HepG2 (cell line): ENCODE results near the gene MAST1. TPM values are rescaled to one million over a fixed set of nuclear protein-coding genes. Genes with fewer than 3 reads are reported as not detected.
A peak's percentile ranks its signal among the peaks of the same experiment; 100 is the strongest.

Source experiments
- AGO1 ChIP-seq: fragments of 200-400 bp; formaldehyde crosslinking; IDR thresholded peaks from 2 replicates; pipeline ENCODE4 v1.6.1; 2017; ENCODE audit warnings: mild to moderate bottlenecking, low read depth, low read length, moderate library complexity; ENCODE audit not compliant: poor library complexity, severe bottlenecking
- ARNT ChIP-seq: fragments of 450-650 bp; IDR thresholded peaks from 2 replicates; pipeline ENCODE4 v1.6.1; 2017
- ASH2L ChIP-seq: fragments of 300-600, 200-600 bp; sonication (generic); IDR thresholded peaks from 2 replicates; pipeline ENCODE4 v1.7.0; 2017; ENCODE audit warnings: low read depth, mild to moderate bottlenecking, moderate library complexity, mixed read lengths, low read length; ENCODE audit not compliant: insufficient read length
- CENPT ChIP-seq: sonication (generic); formaldehyde crosslinking; IDR thresholded peaks from 2 replicates; pipeline ENCODE4 v1.8.0; 2022; ENCODE audit warnings: low read depth, mild to moderate bottlenecking, moderate library complexity, missing genetic modification reagents
- ELF1 ChIP-seq: sonication (generic); formaldehyde crosslinking; IDR thresholded peaks from 2 replicates; pipeline ENCODE4 v1.4.0; 2020; ENCODE audit warnings: missing genetic modification reagents
- HES4 ChIP-seq: sonication (generic); formaldehyde crosslinking; IDR thresholded peaks from 2 replicates; pipeline ENCODE4 v1.9.0; 2021; ENCODE audit warnings: mild to moderate bottlenecking, missing genetic modification reagents, borderline replicate concordance
- HNF4A ChIP-seq: sonication (generic); formaldehyde crosslinking; IDR thresholded peaks from 2 replicates; pipeline ENCODE4 v1.4.0; 2020; ENCODE audit warnings: missing genetic modification reagents
- MEF2D ChIP-seq: sonication (generic); formaldehyde crosslinking; IDR thresholded peaks from 2 replicates; pipeline ENCODE4 v1.5.1; 2020; ENCODE audit warnings: mild to moderate bottlenecking, missing genetic modification reagents
- NR1H2 ChIP-seq: sonication (generic); formaldehyde crosslinking; IDR thresholded peaks from 2 replicates; pipeline ENCODE4 v1.8.1; 2022; ENCODE audit warnings: low read depth, missing genetic modification reagents, borderline replicate concordance
- NR2F2 ChIP-seq: IDR thresholded peaks from 2 replicates; pipeline ENCODE4 v1.6.1; 2012; ENCODE audit warnings: low read depth, inconsistent platforms, borderline replicate concordance
- POLR2G ChIP-seq: fragments of 200-400 bp; formaldehyde crosslinking; IDR thresholded peaks from 2 replicates; pipeline ENCODE4 v1.6.1; 2018; ENCODE audit warnings: mild to moderate bottlenecking, low read depth, low read length, moderate library complexity
- REXO4 ChIP-seq: sonication (generic); formaldehyde crosslinking; IDR thresholded peaks from 2 replicates; pipeline ENCODE4 v1.8.0; 2022; ENCODE audit warnings: missing genetic modification reagents, mild to moderate bottlenecking, borderline replicate concordance
- SIN3A ChIP-seq: IDR thresholded peaks from 2 replicates; pipeline ENCODE4 v1.6.1; 2011; ENCODE audit warnings: low read depth, mild to moderate bottlenecking, control low read depth, low read length, borderline replicate concordance
- SMARCE1 ChIP-seq: fragments of 450-650 bp; IDR thresholded peaks from 2 replicates; pipeline ENCODE4 v1.6.1; 2017; ENCODE audit warnings: borderline replicate concordance
- SNAPC2 ChIP-seq: sonication (generic); formaldehyde crosslinking; IDR thresholded peaks from 2 replicates; pipeline ENCODE4 v1.8.1; 2022; ENCODE audit warnings: mild to moderate bottlenecking, missing genetic modification reagents
- SRY ChIP-seq: sonication (generic); formaldehyde crosslinking; IDR thresholded peaks from 2 replicates; pipeline ENCODE4 v1.8.0; 2022; ENCODE audit warnings: mild to moderate bottlenecking, missing genetic modification reagents
- TAF15 ChIP-seq: fragments of 200-400 bp; formaldehyde crosslinking; IDR thresholded peaks from one replicate; pipeline ENCODE4 v1.6.1; 2018; ENCODE audit warnings: mild to moderate bottlenecking, low read depth, low read length; ENCODE audit not compliant: poor library complexity, severe bottlenecking
- ZBTB37 ChIP-seq: sonication (generic); formaldehyde crosslinking; IDR thresholded peaks from 2 replicates; pipeline ENCODE4 v1.4.0; 2020; ENCODE audit warnings: mild to moderate bottlenecking, missing genetic modification reagents
- ZMYM3 ChIP-seq: sonication (generic); formaldehyde crosslinking; IDR thresholded peaks from 2 replicates; pipeline ENCODE4 v1.5.1; 2020; ENCODE audit warnings: mild to moderate bottlenecking, missing genetic modification reagents
- ZNF101 ChIP-seq: sonication (generic); formaldehyde crosslinking; IDR thresholded peaks from 2 replicates; pipeline ENCODE4 v1.4.0; 2020; ENCODE audit warnings: mild to moderate bottlenecking, low read depth, missing genetic modification reagents, borderline replicate concordance
- ZNF207 ChIP-seq: fragments of 450-650 bp; IDR thresholded peaks from 2 replicates; pipeline ENCODE4 v1.6.1; 2016; ENCODE audit warnings: antibody characterized with exemption, borderline replicate concordance
- ZNF350 ChIP-seq: sonication (generic); formaldehyde crosslinking; IDR thresholded peaks from 2 replicates; pipeline ENCODE4 v1.4.0; 2020; ENCODE audit warnings: mild to moderate bottlenecking, low read depth, missing genetic modification reagents, borderline replicate concordance
- ZNF354B ChIP-seq: sonication (generic); formaldehyde crosslinking; IDR thresholded peaks from 2 replicates; pipeline ENCODE4 v1.8.0; 2022; ENCODE audit warnings: mild to moderate bottlenecking, missing genetic modification reagents
- ZNF556 ChIP-seq: sonication (generic); formaldehyde crosslinking; IDR thresholded peaks from 2 replicates; pipeline ENCODE4 v1.4.0; 2020; ENCODE audit warnings: mild to moderate bottlenecking, missing genetic modification reagents, borderline replicate concordance
- polyA plus RNA-seq, 8 experiments: library from polyadenylated mRNA; depleted of rRNA in 3 of 8; stranded (reverse) in 7 of 8; unstranded in 1 of 8; fragments of >200 nt; fragmentation: Illumina TruSeq in 4 of 8; extraction: Trizol in 4 of 8; gene quantifications; 2 replicates each; pipeline versions ENCODE4 v1.2.1 to v1.2.3, GENCODE V29; 2011 to 2016; ENCODE audit warnings: low read depth in 4 of 8, missing spikeins in 1 of 8, mixed read lengths in 1 of 8; ENCODE audit not compliant: insufficient read depth in 1 of 8
- total RNA-seq, 5 experiments: library from RNA; depleted of rRNA; stranded (reverse); fragments of >200 nt; fragmentation: Illumina TruSeq; extraction: Trizol; gene quantifications; 2 replicates each; pipeline ENCODE4 v1.2.3, GENCODE V29; 2016; ENCODE audit warnings: low read depth in 1 of 5
- TF ChIP-seq, protein P1 (sequence below): sonication (generic); formaldehyde crosslinking; IDR thresholded peaks from 2 replicates; pipeline ENCODE4 v1.4.0; 2020; ENCODE audit warnings: missing genetic modification reagents; ENCODE audit errors: not compliant biosample characterization
- TF ChIP-seq, protein P2 (sequence below): sonication (generic); formaldehyde crosslinking; IDR thresholded peaks from 2 replicates; pipeline ENCODE4 v1.4.0; 2020; ENCODE audit warnings: missing genetic modification reagents, borderline replicate concordance

MAST1 gene
- total and polyA plus RNA-seq, 2 of the 13 experiments (the other 11 are each of a cell fraction or from before 2014, with no cell fraction given) = 0.73 to 4.7 TPM

GRCh38 chr19:12801466-12802266, 36.6 kb upstream of the MAST1 start, which contains the start of the genes PRDX2 and THSD8 (continued):
- TF ChIP-seq POLR2G (peak; percentile 99), TAF15 (no peak), SRY (CRISPR knock-in tag) (no peak; the same call in 1 of the 2 replicates), REXO4 (no peak), ZNF207 (no peak), ZMYM3 (CRISPR knock-in tag) (peak; percentile 49; the same call in 1 of the 2 replicates), ELF1 (0 out of 2 replicates have a peak, but pooled peaks have one; percentile 31), AGO1 (no peak), ARNT (no peak), ZNF350 (CRISPR knock-in tag) (peak; percentile 52), SNAPC2 (CRISPR knock-in tag) (no peak), ZNF556 (CRISPR knock-in tag) (peak; percentile 91; the same call in 1 of the 2 replicates), CENPT (CRISPR knock-in tag) (no peak; the same call in 1 of the 2 replicates), SIN3A (peak; percentile 59; the same call in 1 of the 2 replicates), HNF4A (CRISPR knock-in tag) (peak; percentile 12; the same call in 1 of the 2 replicates), HES4 (peak; percentile 81; the same call in 1 of the 2 replicates), NR2F2 (no peak), ZNF101 (CRISPR knock-in tag) (0 out of 2 replicates have a peak, but pooled peaks have one; percentile 39), ASH2L (peak; percentile 57), SMARCE1 (no peak), ZNF354B (CRISPR knock-in tag) (no peak), MEF2D (CRISPR knock-in tag) (peak; percentile 55; the same call in 1 of the 2 replicates), NR1H2 (CRISPR knock-in tag) (no peak), ZBTB37 (CRISPR knock-in tag) (no peak)
- TF ChIP-seq, protein P1, sequence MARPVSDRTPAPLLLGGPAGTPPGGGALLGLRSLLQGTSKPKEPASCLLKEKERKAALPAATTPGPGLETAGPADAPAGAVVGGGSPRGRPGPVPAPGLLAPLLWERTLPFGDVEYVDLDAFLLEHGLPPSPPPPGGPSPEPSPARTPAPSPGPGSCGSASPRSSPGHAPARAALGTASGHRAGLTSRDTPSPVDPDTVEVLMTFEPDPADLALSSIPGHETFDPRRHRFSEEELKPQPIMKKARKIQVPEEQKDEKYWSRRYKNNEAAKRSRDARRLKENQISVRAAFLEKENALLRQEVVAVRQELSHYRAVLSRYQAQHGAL (CRISPR knock-in tag) = peak; percentile 36
- TF ChIP-seq, protein P2, sequence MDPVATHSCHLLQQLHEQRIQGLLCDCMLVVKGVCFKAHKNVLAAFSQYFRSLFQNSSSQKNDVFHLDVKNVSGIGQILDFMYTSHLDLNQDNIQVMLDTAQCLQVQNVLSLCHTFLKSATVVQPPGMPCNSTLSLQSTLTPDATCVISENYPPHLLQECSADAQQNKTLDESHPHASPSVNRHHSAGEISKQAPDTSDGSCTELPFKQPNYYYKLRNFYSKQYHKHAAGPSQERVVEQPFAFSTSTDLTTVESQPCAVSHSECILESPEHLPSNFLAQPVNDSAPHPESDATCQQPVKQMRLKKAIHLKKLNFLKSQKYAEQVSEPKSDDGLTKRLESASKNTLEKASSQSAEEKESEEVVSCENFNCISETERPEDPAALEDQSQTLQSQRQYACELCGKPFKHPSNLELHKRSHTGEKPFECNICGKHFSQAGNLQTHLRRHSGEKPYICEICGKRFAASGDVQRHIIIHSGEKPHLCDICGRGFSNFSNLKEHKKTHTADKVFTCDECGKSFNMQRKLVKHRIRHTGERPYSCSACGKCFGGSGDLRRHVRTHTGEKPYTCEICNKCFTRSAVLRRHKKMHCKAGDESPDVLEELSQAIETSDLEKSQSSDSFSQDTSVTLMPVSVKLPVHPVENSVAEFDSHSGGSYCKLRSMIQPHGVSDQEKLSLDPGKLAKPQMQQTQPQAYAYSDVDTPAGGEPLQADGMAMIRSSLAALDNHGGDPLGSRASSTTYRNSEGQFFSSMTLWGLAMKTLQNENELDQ (CRISPR knock-in tag) = no peak
